SU-DHL-6 (cell line): ENCODE results near the gene HTT.

Source experiments
- H2AFZ ChIP-seq: fragments of 200-600 bp; sonication (generic); 2 replicates; pipeline ENCODE4 v1.6.1; 2014; ENCODE audit warnings: low read depth, mild to moderate bottlenecking, moderate library complexity, mixed read lengths, antibody characterized with exemption, low read length; ENCODE audit not compliant: severe bottlenecking
- H3F3A ChIP-seq: fragments of 200-600 bp; shearing (Covaris generic); 2 replicates; pipeline ENCODE4 v1.6.0; 2016; ENCODE audit warnings: antibody characterized with exemption, mild to moderate bottlenecking; ENCODE audit not compliant: insufficient read depth
- H3K27ac ChIP-seq: fragments of 200-600 bp; sonication (generic); 2 replicates; pipeline ENCODE4 v1.5.1; 2016; ENCODE audit warnings: low read depth, mild to moderate bottlenecking, low read length, moderate library complexity, mixed read lengths
- H3K27me3 ChIP-seq: fragments of 200-600 bp; sonication (generic), shearing (Covaris generic); 2 replicates; pipeline ENCODE4 v1.6.0; 2014; ENCODE audit warnings: mild to moderate bottlenecking, low read length
- H3K36me3 ChIP-seq: fragments of 200-600 bp; sonication (generic); 2 replicates; pipeline ENCODE4 v1.6.1; 2014; ENCODE audit warnings: mild to moderate bottlenecking, low read length, mixed read lengths
- H3K4me2 ChIP-seq: fragments of 300-600, 200-600 bp; shearing (Covaris generic), sonication (generic); 2 replicates; pipeline ENCODE4 v1.6.0; 2014; ENCODE audit warnings: low read length, low read depth, mild to moderate bottlenecking; ENCODE audit not compliant: poor library complexity, severe bottlenecking
- H3K4me3 ChIP-seq: fragments of 200-600 bp; sonication (generic); 2 replicates; pipeline ENCODE4 v1.5.1; 2014; ENCODE audit warnings: antibody characterized with exemption, low read length, mild to moderate bottlenecking, mixed read lengths; ENCODE audit not compliant: insufficient read depth, poor library complexity, severe bottlenecking
- H3K79me2 ChIP-seq: fragments of 200-600 bp; sonication (generic); 2 replicates; pipeline ENCODE4 v1.6.1; 2014; ENCODE audit warnings: mild to moderate bottlenecking, low read length, moderate library complexity; ENCODE audit not compliant: insufficient read depth
- H3K9ac ChIP-seq: fragments of 200-600 bp; sonication (generic); 2 replicates; pipeline ENCODE4 v1.7.0; 2014; ENCODE audit warnings: mild to moderate bottlenecking, low read length
- H3K9me2 ChIP-seq: fragments of 200-600 bp; sonication (generic); replicated peaks from 2 replicates; pipeline ENCODE4 v1.6.1; 2014; ENCODE audit warnings: low read length; ENCODE audit not compliant: insufficient read depth
- H3K9me3 ChIP-seq: fragments of 200-600 bp; sonication (generic); 2 replicates; pipeline ENCODE4 v1.6.1; 2014; ENCODE audit warnings: low read length, mixed read lengths; ENCODE audit not compliant: insufficient read depth
- H4K20me1 ChIP-seq: fragments of 200-600 bp; sonication (generic); 2 replicates; pipeline ENCODE4 v1.6.1; 2014; ENCODE audit warnings: low read depth, mild to moderate bottlenecking, antibody characterized with exemption, low read length, moderate library complexity, mixed read lengths
- CTCF ChIP-seq: fragments of 200-600 bp; sonication (generic); IDR thresholded peaks from one replicate; pipeline ENCODE4 v1.5.1; 2017; ENCODE audit warnings: antibody characterized with exemption, mild to moderate bottlenecking, low read length, moderate library complexity; ENCODE audit not compliant: insufficient read depth, poor library complexity, severe bottlenecking
- EZH2phosphoT487 ChIP-seq: fragments of 200-600 bp; sonication (generic), shearing (Covaris generic); conservative IDR thresholded peaks from 2 replicates; pipeline ENCODE4 v1.6.1; 2018; ENCODE audit warnings: mild to moderate bottlenecking, antibody characterized with exemption, low read length, moderate library complexity, mixed read lengths

HTT gene

GRCh38 chr4:3054169-3054759, 20.2 kb upstream of the HTT start:
- no peak overlapping the region for H3K27ac ChIP-seq
- no peak overlapping the region for H3K4me2 ChIP-seq
- no peaks in the 10 kb centered on the region for H3K79me2 ChIP-seq
- H3K36me3 ChIP-seq: peaks cover 7% of the 10 kb centered on the region; the same call in 1 of the 2 replicates
- TF ChIP-seq EZH2phosphoT487 (no peak), CTCF (no peak)
- peaks cover 29% of the 10 kb centered on the region for H3K9me3 ChIP-seq
- no peaks in the 10 kb centered on the region for H4K20me1 ChIP-seq
- no peaks in the 10 kb centered on the region for H3F3A ChIP-seq
- no peaks in the 10 kb centered on the region for H3K27me3 ChIP-seq
- H3K4me3 ChIP-seq: no peak overlapping the region
- no peaks in the 10 kb centered on the region for H3K9me2 ChIP-seq
- H3K9ac ChIP-seq: no peak overlapping the region
- no peak overlapping the region for H2AFZ ChIP-seq

- H2AFZ ChIP-seq: no peak overlapping the region
- no peak overlapping the region for H3K27ac ChIP-seq
- H3K9me2 ChIP-seq: no peaks in the 10 kb centered on the region
- peaks cover 7% of the 10 kb centered on the region; the same call in 1 of the 2 replicates for H3K36me3 ChIP-seq
- H3K4me3 ChIP-seq: no peak overlapping the region
- H3K9ac ChIP-seq: no peak overlapping the region
- no peak overlapping the region for H3K4me2 ChIP-seq
- H3K27me3 ChIP-seq: no peaks in the 10 kb centered on the region
- no peaks in the 10 kb centered on the region for H4K20me1 ChIP-seq
- no peak for TF ChIP-seq EZH2phosphoT487
- TF ChIP-seq CTCF: no peak
- H3K9me3 ChIP-seq: peaks cover 18% of the 10 kb centered on the region
- no peaks in the 10 kb centered on the region for H3F3A ChIP-seq
- no peaks in the 10 kb centered on the region for H3K79me2 ChIP-seq
Observed at GRCh38 chr4:3059943-3060342, 14.5 kb upstream of the HTT start.

- Histone ChIP-seq H3K4me3 (no peak overlapping the region), H3K27me3 (no peaks in the 10 kb centered on the region), H3K9ac (no peak overlapping the region), H3K4me2 (no peak overlapping the region), H3K9me3 (peaks cover 8% of the 10 kb centered on the region; the same call in 1 of the 2 replicates), H2AFZ (no peak overlapping the region), H3K79me2 (no peaks in the 10 kb centered on the region), H3F3A (no peaks in the 10 kb centered on the region), H4K20me1 (no peaks in the 10 kb centered on the region), H3K27ac (no peak overlapping the region), H3K36me3 (peaks cover 3% of the 10 kb centered on the region; the same call in 1 of the 2 replicates), H3K9me2 (no peaks in the 10 kb centered on the region)
- TF ChIP-seq CTCF (no peak), EZH2phosphoT487 (no peak)
Observed at GRCh38 chr4:3060946-3061345, 13.5 kb upstream of the HTT start.
